ENCODE results near the gene PDE4D.

PDE4D gene

GRCh38 chr5:59021286-59021673 is 872.2 kb downstream of the PDE4D start:
- Histone ChIP-seq H2BK15ac (ENCODE audit: low read length) (no peak overlapping the region), H3K4me2 (ENCODE audit: insufficient read depth, low read length, poor library complexity, severe bottlenecking) (no peak overlapping the region), H2AK5ac (ENCODE audit: low read depth, low read length) (no peak overlapping the region), H3K9ac (ENCODE audit: low read depth, low read length, poor library complexity) (no peak overlapping the region), H3K23ac (ENCODE audit: low read depth, low read length, poor library complexity) (no peak overlapping the region), H3K4me3 (ENCODE audit: low read length in 2 of 2) (no peak overlapping the region), H2BK5ac (ENCODE audit: low read length) (no peak overlapping the region), H2BK120ac (ENCODE audit: low read depth, low read length) (no peak overlapping the region), H3K27me3 (ENCODE audit: control insufficient read depth in 3 of 3, insufficient read depth in 3 of 3, low read depth in 1 of 3, low read length in 3 of 3) (no peaks in the 10 kb centered on the region), H3K4ac (ENCODE audit: low read length) (no peak overlapping the region), H2AFZ (ENCODE audit: low read length) (no peak overlapping the region), H4K91ac (ENCODE audit: low read depth, low read length, poor library complexity) (no peak overlapping the region), H4K8ac (ENCODE audit: low read depth, low read length) (no peak overlapping the region), H3K9me3 (replicated peaks in 1 of 2; ENCODE audit: control insufficient read depth in 2 of 2, insufficient read depth in 1 of 2, low read depth in 1 of 2, low read length in 2 of 2) (peaks cover 0 to 3% of the 10 kb centered on the region in 2 donors), H3K18ac (ENCODE audit: low read length) (no peak overlapping the region), H3K4me1 (ENCODE audit: control insufficient read depth in 2 of 2, insufficient read depth in 1 of 2, low read depth in 1 of 2, low read length in 2 of 2) (peaks cover 0 to 2% of the 10 kb centered on the region in 2 donors), H3K36me3 (replicated peaks in 1 of 2; ENCODE audit: control insufficient read depth in 2 of 2, insufficient read depth in 2 of 2, low read length in 2 of 2) (peaks cover 0 to 2% of the 10 kb centered on the region in 2 donors), H2BK12ac (ENCODE audit: low read length) (no peak overlapping the region), H3K14ac (ENCODE audit: low read length) (no peak overlapping the region), H3K79me1 (ENCODE audit: low read depth, low read length) (no peaks in the 10 kb centered on the region), H3K27ac (replicated peaks; ENCODE audit: low read length) (no peak overlapping the region)
- no peak for DNase-seq (ENCODE audit: low spot score)

DNA sequence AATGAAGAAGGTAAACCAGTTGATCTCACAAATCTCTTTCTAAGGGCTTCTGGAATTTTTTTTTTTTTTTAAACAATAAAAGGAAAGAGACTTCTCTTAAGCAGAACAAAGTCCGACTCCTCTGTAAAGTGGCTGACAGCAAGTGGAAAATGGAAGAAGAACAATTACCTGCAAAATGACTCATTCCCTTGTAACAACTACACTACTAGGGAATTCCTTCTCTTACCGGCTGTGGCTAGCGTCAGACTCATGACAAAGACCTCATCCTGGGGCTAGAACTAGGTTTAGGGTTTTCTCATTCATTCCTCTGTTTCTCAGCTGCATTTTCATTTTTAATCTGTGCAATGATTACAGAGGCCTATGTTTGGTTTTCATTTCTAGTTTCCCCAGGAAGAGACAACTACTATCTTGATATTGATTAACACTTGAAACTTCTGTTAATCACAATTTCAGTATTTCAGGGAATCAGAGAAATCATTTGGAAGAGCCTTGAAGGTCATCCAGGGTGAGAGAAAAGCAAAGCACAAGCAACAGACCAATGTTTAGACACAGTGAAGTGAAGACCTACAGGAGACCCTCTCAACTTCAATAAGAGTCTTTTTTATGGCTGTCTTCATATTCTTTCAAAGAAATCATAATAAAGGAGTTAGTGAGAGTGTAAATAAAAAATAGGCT is 872.8 kb downstream of the PDE4D start:
- peaks cover 0 to 2% of the 10 kb centered on the region in 2 donors for H3K4me1 ChIP-seq (ENCODE audit: control insufficient read depth in 2 of 2, insufficient read depth in 1 of 2, low read depth in 1 of 2, low read length in 2 of 2)
- DNase-seq (ENCODE audit: low spot score) = no peak
- no peak overlapping the region for H3K14ac ChIP-seq (ENCODE audit: low read length)
- H2BK12ac ChIP-seq (ENCODE audit: low read length) = no peak overlapping the region
- H3K18ac ChIP-seq (ENCODE audit: low read length) = no peak overlapping the region
- peaks cover 0 to 2% of the 10 kb centered on the region in 2 donors for H3K36me3 ChIP-seq (replicated peaks in 1 of 2; ENCODE audit: control insufficient read depth in 2 of 2, insufficient read depth in 2 of 2, low read length in 2 of 2)
- H3K9ac ChIP-seq (ENCODE audit: low read depth, low read length, poor library complexity) = no peak overlapping the region
- no peak overlapping the region for H3K4me2 ChIP-seq (ENCODE audit: insufficient read depth, low read length, poor library complexity, severe bottlenecking)
- no peak overlapping the region for H2AFZ ChIP-seq (ENCODE audit: low read length)
- no peak overlapping the region for H2AK5ac ChIP-seq (ENCODE audit: low read depth, low read length)
- H2BK5ac ChIP-seq (ENCODE audit: low read length) = no peak overlapping the region
- peaks cover 0 to 3% of the 10 kb centered on the region in 2 donors for H3K9me3 ChIP-seq (replicated peaks in 1 of 2; ENCODE audit: control insufficient read depth in 2 of 2, insufficient read depth in 1 of 2, low read depth in 1 of 2, low read length in 2 of 2)
- WGBS, 2 donors (ENCODE audit: extremely low coverage in 2 of 2, insufficient read length in 2 of 2, insufficient replicate concordance in 1 of 2) = no CpG with 5 or more reads among the region's 3 CpGs
- H3K79me1 ChIP-seq (ENCODE audit: low read depth, low read length) = no peaks in the 10 kb centered on the region
- H3K27ac ChIP-seq (replicated peaks; ENCODE audit: low read length) = no peak overlapping the region
- H3K27me3 ChIP-seq (ENCODE audit: control insufficient read depth in 3 of 3, insufficient read depth in 3 of 3, low read depth in 1 of 3, low read length in 3 of 3) = no peaks in the 10 kb centered on the region
- H4K91ac ChIP-seq (ENCODE audit: low read depth, low read length, poor library complexity) = no peak overlapping the region
- H2BK120ac ChIP-seq (ENCODE audit: low read depth, low read length) = no peak overlapping the region
- H4K8ac ChIP-seq (ENCODE audit: low read depth, low read length) = no peak overlapping the region
- no peak overlapping the region for H2BK15ac ChIP-seq (ENCODE audit: low read length)
- no peak overlapping the region for H3K23ac ChIP-seq (ENCODE audit: low read depth, low read length, poor library complexity)
- H3K4me3 ChIP-seq (ENCODE audit: low read length in 2 of 2) = no peak overlapping the region
- H3K4ac ChIP-seq (ENCODE audit: low read length) = no peak overlapping the region

GRCh38 chr5:59019078-59019477 is 874.4 kb downstream of the PDE4D start:
- no peak overlapping the region for H3K4me3 ChIP-seq (ENCODE audit: low read length in 2 of 2)
- no peak overlapping the region for H4K91ac ChIP-seq (ENCODE audit: low read depth, low read length, poor library complexity)
- no peaks in the 10 kb centered on the region for H3K27me3 ChIP-seq (ENCODE audit: control insufficient read depth in 3 of 3, insufficient read depth in 3 of 3, low read depth in 1 of 3, low read length in 3 of 3)
- peaks cover 0 to 2% of the 10 kb centered on the region in 2 donors for H3K4me1 ChIP-seq (ENCODE audit: control insufficient read depth in 2 of 2, insufficient read depth in 1 of 2, low read depth in 1 of 2, low read length in 2 of 2)
- H2BK5ac ChIP-seq (ENCODE audit: low read length) = no peak overlapping the region
- no peak overlapping the region for H2AFZ ChIP-seq (ENCODE audit: low read length)
- H3K23ac ChIP-seq (ENCODE audit: low read depth, low read length, poor library complexity) = no peak overlapping the region
- no peak overlapping the region for H3K27ac ChIP-seq (replicated peaks; ENCODE audit: low read length)
- H3K9ac ChIP-seq (ENCODE audit: low read depth, low read length, poor library complexity) = no peak overlapping the region
- no peak overlapping the region for H3K4me2 ChIP-seq (ENCODE audit: insufficient read depth, low read length, poor library complexity, severe bottlenecking)
- no peak overlapping the region for H4K8ac ChIP-seq (ENCODE audit: low read depth, low read length)
- no peak for DNase-seq (ENCODE audit: low spot score)
- H3K4ac ChIP-seq (ENCODE audit: low read length) = no peak overlapping the region
- no peak overlapping the region for H2BK15ac ChIP-seq (ENCODE audit: low read length)
- peaks cover 0 to 3% of the 10 kb centered on the region in 2 donors for H3K9me3 ChIP-seq (replicated peaks in 1 of 2; ENCODE audit: control insufficient read depth in 2 of 2, insufficient read depth in 1 of 2, low read depth in 1 of 2, low read length in 2 of 2)
- no peak overlapping the region for H3K18ac ChIP-seq (ENCODE audit: low read length)
- peaks cover 0 to 2% of the 10 kb centered on the region in 2 donors for H3K36me3 ChIP-seq (replicated peaks in 1 of 2; ENCODE audit: control insufficient read depth in 2 of 2, insufficient read depth in 2 of 2, low read length in 2 of 2)
- WGBS, 2 donors (ENCODE audit: extremely low coverage in 2 of 2, insufficient read length in 2 of 2, insufficient replicate concordance in 1 of 2) = 100% methylated on average over 1 of the region's 1 CpG
- H2BK12ac ChIP-seq (ENCODE audit: low read length) = no peak overlapping the region
- H2AK5ac ChIP-seq (ENCODE audit: low read depth, low read length) = no peak overlapping the region
- H3K14ac ChIP-seq (ENCODE audit: low read length) = no peak overlapping the region
- H2BK120ac ChIP-seq (ENCODE audit: low read depth, low read length) = no peak overlapping the region
- H3K79me1 ChIP-seq (ENCODE audit: low read depth, low read length) = no peaks in the 10 kb centered on the region

- Histone ChIP-seq H4K8ac (ENCODE audit: low read depth, low read length) (no peak overlapping the region), H3K79me1 (ENCODE audit: low read depth, low read length) (no peaks in the 10 kb centered on the region), H3K14ac (ENCODE audit: low read length) (no peak overlapping the region), H2AK5ac (ENCODE audit: low read depth, low read length) (no peak overlapping the region), H3K9ac (ENCODE audit: low read depth, low read length, poor library complexity) (no peak overlapping the region), H3K23ac (ENCODE audit: low read depth, low read length, poor library complexity) (no peak overlapping the region), H3K9me3 (replicated peaks in 1 of 2; ENCODE audit: control insufficient read depth in 2 of 2, insufficient read depth in 1 of 2, low read depth in 1 of 2, low read length in 2 of 2) (peaks cover 0 to 3% of the 10 kb centered on the region in 2 donors), H3K4me3 (ENCODE audit: low read length in 2 of 2) (no peak overlapping the region), H3K36me3 (replicated peaks in 1 of 2; ENCODE audit: control insufficient read depth in 2 of 2, insufficient read depth in 2 of 2, low read length in 2 of 2) (no peaks in the 10 kb centered on the region), H3K4ac (ENCODE audit: low read length) (no peak overlapping the region), H3K27ac (replicated peaks; ENCODE audit: low read length) (no peak overlapping the region), H3K18ac (ENCODE audit: low read length) (no peak overlapping the region), H3K4me2 (ENCODE audit: insufficient read depth, low read length, poor library complexity, severe bottlenecking) (no peak overlapping the region), H2BK5ac (ENCODE audit: low read length) (no peak overlapping the region), H2AFZ (ENCODE audit: low read length) (no peak overlapping the region), H2BK12ac (ENCODE audit: low read length) (no peak overlapping the region), H2BK120ac (ENCODE audit: low read depth, low read length) (no peak overlapping the region), H4K91ac (ENCODE audit: low read depth, low read length, poor library complexity) (no peak overlapping the region), H3K27me3 (ENCODE audit: control insufficient read depth in 3 of 3, insufficient read depth in 3 of 3, low read depth in 1 of 3, low read length in 3 of 3) (no peaks in the 10 kb centered on the region), H2BK15ac (ENCODE audit: low read length) (no peak overlapping the region), H3K4me1 (ENCODE audit: control insufficient read depth in 2 of 2, insufficient read depth in 1 of 2, low read depth in 1 of 2, low read length in 2 of 2) (peaks cover 0 to 2% of the 10 kb centered on the region in 2 donors)
- no peak for DNase-seq (ENCODE audit: low spot score)
- no CpG with 5 or more reads among the region's 5 CpGs for WGBS, 2 donors (ENCODE audit: extremely low coverage in 2 of 2, insufficient read length in 2 of 2, insufficient replicate concordance in 1 of 2)
These were observed 876.6 kb downstream of the PDE4D start for GRCh38 chr5:59016925-59017324.
